SU-DHL-6 (cell line): ENCODE results near the gene CD209.

ENCODE experiments used
- EZH2phosphoT487 ChIP-seq: fragments of 200-600 bp; sonication (generic), shearing (Covaris generic); conservative IDR thresholded peaks from 2 replicates; pipeline ENCODE4 v1.6.1; 2018; ENCODE audit warnings: mild to moderate bottlenecking, antibody characterized with exemption, low read length, moderate library complexity, mixed read lengths
- TF ChIP-seq, protein P1 (sequence below): fragments of 200-600 bp; sonication (generic); IDR thresholded peaks from one replicate; pipeline ENCODE4 v1.5.1; 2017; ENCODE audit warnings: antibody characterized with exemption, mild to moderate bottlenecking, low read length, moderate library complexity; ENCODE audit not compliant: insufficient read depth, poor library complexity, severe bottlenecking

DNA sequence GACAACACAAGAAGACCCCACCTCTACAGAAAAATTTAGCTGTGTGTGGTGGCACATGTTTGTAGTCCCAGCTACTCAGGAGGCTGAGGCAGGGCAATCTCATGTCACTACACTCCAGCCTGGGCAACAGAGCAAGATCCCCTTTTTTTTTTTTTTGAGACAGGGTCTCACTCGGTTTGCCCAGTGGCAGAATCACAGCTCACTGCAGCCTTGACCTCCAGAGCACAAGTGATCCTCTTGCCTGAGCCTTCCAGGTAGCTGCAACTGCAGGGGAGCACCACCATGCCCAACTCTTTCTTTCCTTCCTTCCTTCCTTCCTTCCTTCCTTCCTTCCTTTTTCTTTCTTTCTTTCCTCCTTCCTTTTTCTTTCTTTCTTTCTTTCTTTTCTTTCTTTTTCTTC, 11.2 kb downstream of the CD209 start:
- TF ChIP-seq, protein P1, sequence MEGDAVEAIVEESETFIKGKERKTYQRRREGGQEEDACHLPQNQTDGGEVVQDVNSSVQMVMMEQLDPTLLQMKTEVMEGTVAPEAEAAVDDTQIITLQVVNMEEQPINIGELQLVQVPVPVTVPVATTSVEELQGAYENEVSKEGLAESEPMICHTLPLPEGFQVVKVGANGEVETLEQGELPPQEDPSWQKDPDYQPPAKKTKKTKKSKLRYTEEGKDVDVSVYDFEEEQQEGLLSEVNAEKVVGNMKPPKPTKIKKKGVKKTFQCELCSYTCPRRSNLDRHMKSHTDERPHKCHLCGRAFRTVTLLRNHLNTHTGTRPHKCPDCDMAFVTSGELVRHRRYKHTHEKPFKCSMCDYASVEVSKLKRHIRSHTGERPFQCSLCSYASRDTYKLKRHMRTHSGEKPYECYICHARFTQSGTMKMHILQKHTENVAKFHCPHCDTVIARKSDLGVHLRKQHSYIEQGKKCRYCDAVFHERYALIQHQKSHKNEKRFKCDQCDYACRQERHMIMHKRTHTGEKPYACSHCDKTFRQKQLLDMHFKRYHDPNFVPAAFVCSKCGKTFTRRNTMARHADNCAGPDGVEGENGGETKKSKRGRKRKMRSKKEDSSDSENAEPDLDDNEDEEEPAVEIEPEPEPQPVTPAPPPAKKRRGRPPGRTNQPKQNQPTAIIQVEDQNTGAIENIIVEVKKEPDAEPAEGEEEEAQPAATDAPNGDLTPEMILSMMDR = no peak
- no peak for TF ChIP-seq EZH2phosphoT487
